Testis (tissue), 2 donors: ENCODE data around the gene OPCML.

ENCODE experiments used
- CTCF ChIP-seq, 3 experiments: fragments of 450-650 bp in 2 of 3; fragments of 200-600 bp in 1 of 3; sonication (generic) in 1 of 3; IDR thresholded peaks; one replicate each; pipeline ENCODE4 v1.5.1; 2016 to 2019; ENCODE audit warnings: antibody characterized with exemption in 3 of 3, mild to moderate bottlenecking in 2 of 3, moderate library complexity in 1 of 3
- POLR2A ChIP-seq: fragments of 450-650 bp; IDR thresholded peaks from one replicate; pipeline ENCODE4 v1.6.1; 2017; ENCODE audit warnings: antibody characterized with exemption, mild to moderate bottlenecking, moderate library complexity

DNA sequence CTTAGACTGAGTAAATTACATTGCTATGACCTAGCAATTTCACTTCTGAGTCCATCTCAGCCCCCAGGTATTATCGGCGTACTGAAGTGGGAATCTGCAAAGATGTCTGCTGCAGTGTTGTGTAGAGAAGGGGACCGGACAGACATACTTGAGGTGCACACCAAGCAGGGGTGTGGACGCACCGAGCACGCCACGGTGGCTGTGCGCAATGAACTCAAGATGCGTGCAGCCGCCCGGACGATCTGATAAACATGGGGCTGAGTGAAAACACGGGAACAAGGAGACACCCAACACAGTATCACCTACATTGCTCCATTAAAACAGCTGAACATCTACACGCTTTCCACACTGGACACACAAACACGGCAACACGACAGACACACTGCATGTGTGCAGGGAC, 454.3 kb downstream of the OPCML start:
- TF ChIP-seq CTCF (IDR thresholded peaks at IDR 0.05) (no peak), POLR2A (no peak)
